GM23338 (cell line): ENCODE data around the gene STOX2. TPM values are rescaled to one million over a fixed set of nuclear protein-coding genes. Genes with fewer than 3 reads are reported as not detected.

Experiments used
- ATAC-seq: fragments of 200-7000 bp; cut with Tn5 transposase; 3 replicates; pipeline ENCODE4 v1.9.1; 2020
- DNase-seq: peaks from one replicate; pipeline ENCODE4 v3.0.0-alpha.2; 2015; ENCODE audit warnings: low spot score
- H2AFZ ChIP-seq: fragments of 200-600 bp; sonication (generic); 2 replicates; pipeline ENCODE4 v1.8.0; 2016; ENCODE audit warnings: antibody characterized with exemption, mild to moderate bottlenecking, moderate library complexity
- H3F3A ChIP-seq: fragments of 200-600 bp; sonication (generic); replicated peaks from 2 replicates; pipeline ENCODE4 v1.8.0; 2017; ENCODE audit warnings: antibody characterized with exemption, mixed run types, low read depth
- H3K27ac ChIP-seq: fragments of 200-600 bp; sonication (generic); 2 replicates; pipeline ENCODE4 v1.6.1; 2016; ENCODE audit warnings: low read depth
- H3K27me3 ChIP-seq: fragments of 200-600 bp; sonication (generic); 2 replicates; pipeline ENCODE4 v1.8.0; 2016; ENCODE audit warnings: mild to moderate bottlenecking, mixed run types, moderate library complexity; ENCODE audit not compliant: insufficient read depth
- H3K36me3 ChIP-seq: fragments of 200-600 bp; sonication (generic); 2 replicates; pipeline ENCODE4 v1.8.0; 2016; ENCODE audit warnings: mild to moderate bottlenecking; ENCODE audit not compliant: insufficient read depth
- H3K4me1 ChIP-seq: fragments of 200-600 bp; sonication (generic); 2 replicates; pipeline ENCODE4 v1.8.0; 2016; ENCODE audit warnings: mild to moderate bottlenecking, moderate library complexity; ENCODE audit not compliant: insufficient read depth
- H3K4me2 ChIP-seq: fragments of 200-600 bp; sonication (generic); 2 replicates; pipeline ENCODE4 v1.7.1; 2017; ENCODE audit warnings: mixed run types
- H3K4me3 ChIP-seq: fragments of 200-600 bp; sonication (generic); 2 replicates; pipeline ENCODE4 v1.6.1; 2016; ENCODE audit warnings: mixed run types
- H3K79me2 ChIP-seq: fragments of 200-600 bp; sonication (generic); replicated peaks from 2 replicates; pipeline ENCODE4 v1.8.0; 2017; ENCODE audit warnings: mild to moderate bottlenecking; ENCODE audit not compliant: insufficient read depth
- H3K9me2 ChIP-seq: fragments of 200-600 bp; sonication (generic); 2 replicates; pipeline ENCODE4 v1.8.0; 2017; ENCODE audit not compliant: insufficient read depth
- H4K20me1 ChIP-seq: fragments of 200-600 bp; sonication (generic); replicated peaks from 2 replicates; pipeline ENCODE4 v1.8.0; 2017; ENCODE audit warnings: mild to moderate bottlenecking; ENCODE audit not compliant: insufficient read depth
- H3K27ac Mint-ChIP-seq: 2 replicates; pipeline ENCODE4 v1.8.0; 2020; ENCODE audit warnings: inconsistent platforms, mild to moderate bottlenecking, moderate library complexity, mixed read lengths
- H3K27me3 Mint-ChIP-seq: 3 replicates; pipeline ENCODE4 v1.8.0; 2022; ENCODE audit warnings: low read depth, mild to moderate bottlenecking, moderate library complexity, mixed read lengths, inconsistent platforms; ENCODE audit not compliant: insufficient read depth, poor library complexity
- H3K36me3 Mint-ChIP-seq: 3 replicates; pipeline ENCODE4 v1.8.0; 2021; ENCODE audit warnings: low read depth, mild to moderate bottlenecking, inconsistent platforms, moderate library complexity, mixed read lengths
- H3K4me1 Mint-ChIP-seq: 3 replicates; pipeline ENCODE4 v1.8.0; 2020; ENCODE audit warnings: mild to moderate bottlenecking, inconsistent platforms, mixed read lengths
- H3K4me3 Mint-ChIP-seq: 3 replicates; pipeline ENCODE4 v1.8.0; 2021; ENCODE audit warnings: moderate library complexity, mild to moderate bottlenecking, inconsistent platforms, mixed read lengths
- H3K9me3 Mint-ChIP-seq: 3 replicates; pipeline ENCODE4 v1.8.0; 2020; ENCODE audit warnings: moderate library complexity, mild to moderate bottlenecking, inconsistent platforms, mixed read lengths
- CREB1 ChIP-seq: fragments of 250-450 bp; sonication (Bioruptor Pico); IDR thresholded peaks from 2 replicates; pipeline ENCODE4 v1.5.0; 2020; ENCODE audit warnings: low read depth, mild to moderate bottlenecking, moderate library complexity
- ETS1 ChIP-seq: IDR thresholded peaks from 2 replicates; pipeline ENCODE4 v1.6.1; 2016; ENCODE audit warnings: antibody characterized with exemption
- EZH2 ChIP-seq: fragments of 200-600 bp; sonication (generic); IDR thresholded peaks from one replicate; pipeline ENCODE4 v1.8.0; 2017; ENCODE audit warnings: antibody characterized with exemption, mild to moderate bottlenecking, low read depth; ENCODE audit not compliant: unreplicated experiment
- EZH2phosphoT487 ChIP-seq: fragments of 200-600 bp; sonication (generic); IDR thresholded peaks from one replicate; pipeline ENCODE4 v1.8.1; 2018; ENCODE audit warnings: antibody characterized with exemption; ENCODE audit not compliant: unreplicated experiment
- JUNB ChIP-seq: IDR thresholded peaks from one replicate; pipeline ENCODE4 v1.6.1; 2016; ENCODE audit warnings: antibody characterized with exemption; ENCODE audit not compliant: unreplicated experiment
- POLR2AphosphoS5 ChIP-seq: IDR thresholded peaks from 2 replicates; pipeline ENCODE4 v1.6.1; 2016; ENCODE audit warnings: antibody characterized with exemption, low read depth
- STAT1 ChIP-seq: IDR thresholded peaks from one replicate; pipeline ENCODE4 v1.6.1; 2016; ENCODE audit warnings: antibody characterized with exemption; ENCODE audit not compliant: unreplicated experiment
- ZNF114 ChIP-seq: fragments of 250-450 bp; sonication (Bioruptor Pico); IDR thresholded peaks from 2 replicates; pipeline ENCODE4 v1.5.0; 2020; ENCODE audit warnings: mild to moderate bottlenecking, moderate library complexity
- ZNF331 ChIP-seq: fragments of 250-450 bp; sonication (Bioruptor Pico); IDR thresholded peaks from 2 replicates; pipeline ENCODE4 v1.5.0; 2020; ENCODE audit warnings: low read depth, mild to moderate bottlenecking, moderate library complexity
- ZNF462 ChIP-seq: fragments of 250-450 bp; sonication (Bioruptor Pico); IDR thresholded peaks from 2 replicates; pipeline ENCODE4 v1.5.0; 2020; ENCODE audit warnings: mild to moderate bottlenecking, moderate library complexity
- polyA plus RNA-seq: library from polyadenylated mRNA; unstranded; fragments of >200 nt; fragmentation: Nextera tagmentation; extraction: Ambion mirVana; gene quantifications from 2 replicates; pipeline ENCODE4 v1.2.1, GENCODE V29; 2016
- total RNA-seq: library from RNA; depleted of rRNA; stranded (reverse); fragments of >200 nt; shearing (Covaris generic); gene quantifications from 2 replicates; pipeline ENCODE4 v1.2.3, GENCODE V29; 2014

STOX2 gene
- total and polyA plus RNA-seq, 2 experiments from 2014 or later: 19.8 to 20.6 TPM

- Mint-ChIP-seq H3K9me3 (no peaks in the 10 kb centered on the region), H3K36me3 (no peaks in the 10 kb centered on the region)
These were observed 49.5 kb upstream of the STOX2 start for GRCh38 chr4:183855323-183856190.

GRCh38 chr4:183857040-183857439 is 48.1 kb upstream of the STOX2 start:
- H3K9me2 ChIP-seq: no peaks in the 10 kb centered on the region
- Mint-ChIP-seq H3K27ac (no peak overlapping the region), H3K27me3 (peaks cover 4% of the 10 kb centered on the region), H3K4me3 (no peak overlapping the region), H3K36me3 (no peaks in the 10 kb centered on the region), H3K9me3 (no peaks in the 10 kb centered on the region), H3K4me1 (peaks cover 22% of the 10 kb centered on the region)
- DNase-seq (no peak), ATAC-seq (no peak)
- no peak overlapping the region for H3K4me3 ChIP-seq
- H3K27me3 ChIP-seq: no peaks in the 10 kb centered on the region
- H2AFZ ChIP-seq: no peak overlapping the region
- H3K4me1 ChIP-seq: no peaks in the 10 kb centered on the region
- no peaks in the 10 kb centered on the region for H3K79me2 ChIP-seq
- no peak overlapping the region for H3K27ac ChIP-seq
- H3K4me2 ChIP-seq: no peak overlapping the region
- H3K36me3 ChIP-seq: no peaks in the 10 kb centered on the region
- no peaks in the 10 kb centered on the region for H3F3A ChIP-seq
- no peaks in the 10 kb centered on the region for H4K20me1 ChIP-seq
- no peak for TF ChIP-seq JUNB
- no peak for TF ChIP-seq EZH2phosphoT487
- no peak for TF ChIP-seq EZH2
- TF ChIP-seq ZNF462: no peak
- no peak for TF ChIP-seq CREB1 (CRISPR knock-in tag)
- TF ChIP-seq ZNF331 (CRISPR knock-in tag): no peak

More at GRCh38 chr4:183855323-183856190, 49.5 kb upstream of the STOX2 start:
- Mint-ChIP-seq H3K27me3 (peaks cover 9% of the 10 kb centered on the region), H3K27ac (no peak overlapping the region), H3K4me3 (no peak overlapping the region), H3K4me1 (peaks cover 17% of the 10 kb centered on the region)
- TF ChIP-seq ETS1: no peak
- TF ChIP-seq POLR2AphosphoS5: no peak
- no peak for TF ChIP-seq ZNF114 (CRISPR knock-in tag)
- TF ChIP-seq STAT1: no peak
- TF ChIP-seq JUNB: no peak
- Histone ChIP-seq H3K27ac (no peak overlapping the region), H3K4me1 (no peaks in the 10 kb centered on the region), H3K4me2 (no peak overlapping the region), H2AFZ (no peak overlapping the region), H4K20me1 (no peaks in the 10 kb centered on the region), H3F3A (no peaks in the 10 kb centered on the region), H3K27me3 (no peaks in the 10 kb centered on the region), H3K36me3 (no peaks in the 10 kb centered on the region), H3K4me3 (no peak overlapping the region), H3K79me2 (no peaks in the 10 kb centered on the region), H3K9me2 (no peaks in the 10 kb centered on the region)
- DNase-seq (no peak), ATAC-seq (no peak)
